ENCODE measurements around the gene ZNF467.

ZNF467 gene

GRCh38 chr7:149787428-149788299 lies 14.3 kb upstream of the ZNF467 start:
- no peak for DNase-seq (ENCODE audit: low read depth, low spot score)

GRCh38 chr7:149785983-149786382 lies 12.6 kb upstream of the ZNF467 start:
- no peak for DNase-seq (ENCODE audit: low read depth, low spot score)

- no peak for DNase-seq (ENCODE audit: low read depth, low spot score)
Measured at GRCh38 chr7:149785402-149785801, 12.0 kb upstream of the ZNF467 start.

GRCh38 chr7:149784251-149784608 lies 10.8 kb upstream of the ZNF467 start:
- DNase-seq (ENCODE audit: low read depth, low spot score), result no peak

- DNase-seq (ENCODE audit: low read depth, low spot score), result no peak
Measured at GRCh38 chr7:149783386-149784250, 10.2 kb upstream of the ZNF467 start.

GRCh38 chr7:149782682-149783345 lies 9.4 kb upstream of the ZNF467 start:
- no peak for DNase-seq (ENCODE audit: low read depth, low spot score)

GRCh38 chr7:149781921-149782320 lies 8.5 kb upstream of the ZNF467 start:
- no peak for DNase-seq (ENCODE audit: low read depth, low spot score)

- DNase-seq (ENCODE audit: low read depth, low spot score), result no peak
Measured at GRCh38 chr7:149780636-149781419, 7.4 kb upstream of the ZNF467 start.

GRCh38 chr7:149780056-149780455 lies 6.7 kb upstream of the ZNF467 start:
- no peak for DNase-seq (ENCODE audit: low read depth, low spot score)

GRCh38 chr7:149779502-149779805 lies 6.1 kb upstream of the ZNF467 start:
- DNase-seq (ENCODE audit: low read depth, low spot score), result no peak

- no peak for DNase-seq (ENCODE audit: low read depth, low spot score)
Measured at GRCh38 chr7:149778696-149779501, 5.5 kb upstream of the ZNF467 start.

GRCh38 chr7:149778327-149778637 lies 4.9 kb upstream of the ZNF467 start:
- no peak for DNase-seq (ENCODE audit: low read depth, low spot score)

- no peak for DNase-seq (ENCODE audit: low read depth, low spot score)
Measured at GRCh38 chr7:149777551-149778326, 4.4 kb upstream of the ZNF467 start.

- DNase-seq (ENCODE audit: low read depth, low spot score), result no peak
Measured at GRCh38 chr7:149776848-149777407, 3.5 kb upstream of the ZNF467 start.

- DNase-seq (ENCODE audit: low read depth, low spot score), result no peak
Measured at GRCh38 chr7:149776289-149776688, 2.9 kb upstream of the ZNF467 start.

GRCh38 chr7:149775176-149775556 lies 1.8 kb upstream of the ZNF467 start:
- no peak for DNase-seq (ENCODE audit: low read depth, low spot score)

- DNase-seq (ENCODE audit: low read depth, low spot score), result no peak
Measured at GRCh38 chr7:149774237-149775175, 1.1 kb upstream of the ZNF467 start.

- DNase-seq (ENCODE audit: low read depth, low spot score), result no peak
Measured at GRCh38 chr7:149772956-149773434, 393 bp downstream of the ZNF467 start.
